HG03139 (cell line): ENCODE measurements around the gene IFNA2.
"Not testable (repeated sequence)": the region's sequence is repeated elsewhere in the genome, so short reads cannot be mapped to it uniquely, and the experiment has no call there.

Experiments
- ATAC-seq: cut with Tn5 transposase; IDR thresholded peaks from one replicate; pipeline ENCODE4 v1.9.1; 2021; ENCODE audit not compliant: unreplicated experiment

Gene IFNA2

GRCh38 chr9:21383627-21384026, 1.6 kb downstream of the IFNA2 start:
- no peak for ATAC-seq

- peak; percentile 96 for ATAC-seq
Measured at GRCh38 chr9:21381448-21382339, 3.5 kb downstream of the IFNA2 start.

GRCh38 chr9:21371467-21371866, 13.7 kb downstream of the IFNA2 start:
- ATAC-seq = not testable (repeated sequence)

- no peak for ATAC-seq
Measured at GRCh38 chr9:21367957-21368356, 17.2 kb downstream of the IFNA2 start, which contains the start of gene IFNA13. IFNA13 (minus strand) TSS chr9:21368057; CDS start chr9:21368010, 47 bp downstream.

GRCh38 chr9:21367169-21367568, 18.0 kb downstream of the IFNA2 start:
- ATAC-seq = peak; percentile 64

GRCh38 chr9:21362287-21362686, 22.9 kb downstream of the IFNA2 start:
- ATAC-seq = no peak

- ATAC-seq = peak; percentile 90
Measured at GRCh38 chr9:21357479-21358460, 27.4 kb downstream of the IFNA2 start.

GRCh38 chr9:21350787-21351186, 34.4 kb downstream of the IFNA2 start, which contains the start of gene IFNA6:
IFNA6 (minus strand) TSS chr9:21350887; CDS start chr9:21350887, 0 bp downstream.
- no peak for ATAC-seq

- ATAC-seq = no peak
Measured at GRCh38 chr9:21348430-21348970, 36.7 kb downstream of the IFNA2 start.

- no peak for ATAC-seq
Measured at GRCh38 chr9:21340735-21341134, 44.5 kb downstream of the IFNA2 start.

GRCh38 chr9:21336457-21336856, 48.7 kb downstream of the IFNA2 start:
- ATAC-seq = no peak

- ATAC-seq = peak; percentile 78
Measured at GRCh38 chr9:21334701-21335632, 50.2 kb downstream of the IFNA2 start, which contains the start of gene KLHL9. KLHL9 (minus strand) TSS chr9:21335404; CDS start chr9:21334859, 545 bp downstream.
